HG03025 (cell line): ENCODE results near the gene SLC15A4.
"Not testable (repeated sequence)": the region's sequence is repeated elsewhere in the genome, so short reads cannot be mapped to it uniquely, and the experiment has no call there.

Experiments used
- ATAC-seq: cut with Tn5 transposase; IDR thresholded peaks from one replicate; pipeline ENCODE4 v1.9.1; 2021; ENCODE audit warnings: mild to moderate bottlenecking, moderate library complexity; ENCODE audit not compliant: unreplicated experiment, low FRiP score

The SLC15A4 gene

GRCh38 chr12:128823916-128824839 lies at the start of gene SLC15A4:
TSS of gene SLC15A4 (minus strand) at chr12:128823958. CDS start at chr12:128823943, 15 bp downstream.
- peak; percentile 74 for ATAC-seq

- no peak for ATAC-seq
Observed at GRCh38 chr12:128872303-128872702, 48.5 kb upstream of the SLC15A4 start.

GRCh38 chr12:128871516-128871892 lies 47.7 kb upstream of the SLC15A4 start:
- ATAC-seq, result no peak

- no peak for ATAC-seq
Observed at GRCh38 chr12:128867466-128867865, 43.7 kb upstream of the SLC15A4 start.

GRCh38 chr12:128864516-128865186 lies 40.9 kb upstream of the SLC15A4 start:
- no peak for ATAC-seq

GRCh38 chr12:128863957-128864356 lies 40.2 kb upstream of the SLC15A4 start:
- no peak for ATAC-seq

GRCh38 chr12:128861226-128862016 lies 37.7 kb upstream of the SLC15A4 start:
- ATAC-seq, result no peak

GRCh38 chr12:128859311-128859710 lies 35.6 kb upstream of the SLC15A4 start:
- no peak for ATAC-seq

- no peak for ATAC-seq
Observed at GRCh38 chr12:128857133-128857763, 33.5 kb upstream of the SLC15A4 start.

- no peak for ATAC-seq
Observed at GRCh38 chr12:128856791-128857078, 33.0 kb upstream of the SLC15A4 start.

- peak; percentile 50 for ATAC-seq
Observed at GRCh38 chr12:128856035-128856790, 32.5 kb upstream of the SLC15A4 start.

- ATAC-seq, result no peak
Observed at GRCh38 chr12:128853600-128854197, 29.9 kb upstream of the SLC15A4 start.

GRCh38 chr12:128852885-128853599 lies 29.3 kb upstream of the SLC15A4 start, which contains the start of gene GLT1D1:
TSS of gene GLT1D1 (plus strand) at chr12:128853478. CDS start at chr12:128853582, 104 bp downstream.
- ATAC-seq, result no peak

GRCh38 chr12:128852026-128852698 lies 28.4 kb upstream of the SLC15A4 start:
- ATAC-seq, result no peak

GRCh38 chr12:128851429-128851828 lies 27.7 kb upstream of the SLC15A4 start:
- not testable (repeated sequence) for ATAC-seq

GRCh38 chr12:128850400-128850799 lies 26.6 kb upstream of the SLC15A4 start:
- no peak for ATAC-seq

GRCh38 chr12:128849806-128850205 lies 26.0 kb upstream of the SLC15A4 start:
- not testable (repeated sequence) for ATAC-seq

- no peak for ATAC-seq
Observed at GRCh38 chr12:128848371-128848770, 24.6 kb upstream of the SLC15A4 start.
